ENCODE data around the gene PAM16. TPM values are rescaled to one million over a fixed set of nuclear protein-coding genes. Genes with fewer than 3 reads are reported as not detected.

Gene PAM16
- total RNA-seq, 1 experiment from 2014 or later: 104 TPM

DNA sequence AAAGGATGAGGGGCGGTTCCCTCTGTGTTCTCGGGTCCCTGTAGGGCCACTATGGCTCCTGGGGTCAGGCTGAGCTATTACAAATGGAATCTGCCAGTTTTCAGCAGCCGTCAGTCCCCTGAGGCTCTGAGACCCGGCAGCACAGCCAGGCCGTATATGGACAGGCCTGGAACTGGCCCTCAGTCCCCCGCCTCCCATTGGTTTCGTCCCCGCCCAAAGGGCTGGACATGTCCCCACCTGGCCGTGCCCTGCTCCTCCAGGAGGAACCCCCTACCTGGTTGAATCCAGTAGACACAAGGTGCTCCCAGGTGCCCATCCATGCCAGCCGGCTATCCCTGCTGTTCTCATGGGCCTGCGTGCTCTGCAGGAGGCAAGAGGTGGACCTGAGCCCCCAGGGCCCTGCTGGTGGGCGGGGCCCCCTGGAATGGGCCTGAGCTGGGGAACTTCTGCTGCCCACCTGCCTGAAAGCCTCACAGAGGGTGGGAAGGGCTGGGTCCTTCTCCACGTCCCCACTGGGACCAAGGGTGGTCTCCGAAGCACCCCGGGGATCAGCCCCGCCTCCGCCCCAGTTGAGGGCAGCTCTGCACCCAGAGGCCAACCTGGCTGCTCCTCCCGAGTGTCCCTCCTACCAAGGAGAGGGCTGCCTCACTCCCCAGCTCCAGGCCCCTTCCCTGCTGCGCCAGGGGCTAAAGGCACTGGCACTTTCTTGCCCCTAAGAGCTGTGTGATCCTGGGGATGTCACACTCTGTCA, 37.3 kb upstream of the PAM16 start:
- intact Hi-C loops (cut with micrococcal nuclease; ENCODE audit: unreplicated experiment): no loop called here
- POLR2A ChIA-PET: interaction anchor here (0.5 kb wide), 1 partner anchor 20 kb away, joined by 9 read pairs; no protein-coding TSS in a partner anchor

DNA sequence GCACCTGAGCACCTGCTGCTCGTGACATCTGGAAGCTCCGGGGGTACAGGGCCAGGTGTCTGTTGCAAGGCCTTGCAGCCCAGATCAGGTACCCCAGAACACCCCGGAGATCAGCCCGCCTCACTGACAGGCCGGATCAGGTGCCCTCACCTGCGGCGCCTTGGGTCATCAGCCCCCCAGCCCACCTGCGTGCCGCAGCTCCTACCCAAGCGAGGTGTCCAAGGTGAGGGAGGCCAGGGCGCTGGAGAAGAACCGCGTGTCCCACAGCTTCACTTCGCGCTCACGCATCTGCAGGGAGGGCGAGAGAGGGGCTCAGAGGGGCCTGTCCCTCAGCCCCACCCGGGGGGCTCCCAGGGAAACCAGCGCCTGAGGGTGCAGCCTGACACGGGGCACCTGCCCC, 36.7 kb upstream of the PAM16 start:
- DNase-seq (ENCODE audit: low read depth, low spot score): no peak
- TF ChIP-seq SIN3A (IDR thresholded peaks at IDR 0.05; ENCODE audit: borderline replicate concordance, insufficient read depth, low read depth, low read length) (no peak), CTCF (IDR thresholded peaks at IDR 0.05) (no peak), TCF7L2 (IDR thresholded peaks at IDR 0.05; ENCODE audit: low read depth, low read length) (no peak), POLR2AphosphoS5 (IDR thresholded peaks at IDR 0.05; ENCODE audit: low read depth, low read length) (no peak)
- TF ChIP-seq, protein P1, sequence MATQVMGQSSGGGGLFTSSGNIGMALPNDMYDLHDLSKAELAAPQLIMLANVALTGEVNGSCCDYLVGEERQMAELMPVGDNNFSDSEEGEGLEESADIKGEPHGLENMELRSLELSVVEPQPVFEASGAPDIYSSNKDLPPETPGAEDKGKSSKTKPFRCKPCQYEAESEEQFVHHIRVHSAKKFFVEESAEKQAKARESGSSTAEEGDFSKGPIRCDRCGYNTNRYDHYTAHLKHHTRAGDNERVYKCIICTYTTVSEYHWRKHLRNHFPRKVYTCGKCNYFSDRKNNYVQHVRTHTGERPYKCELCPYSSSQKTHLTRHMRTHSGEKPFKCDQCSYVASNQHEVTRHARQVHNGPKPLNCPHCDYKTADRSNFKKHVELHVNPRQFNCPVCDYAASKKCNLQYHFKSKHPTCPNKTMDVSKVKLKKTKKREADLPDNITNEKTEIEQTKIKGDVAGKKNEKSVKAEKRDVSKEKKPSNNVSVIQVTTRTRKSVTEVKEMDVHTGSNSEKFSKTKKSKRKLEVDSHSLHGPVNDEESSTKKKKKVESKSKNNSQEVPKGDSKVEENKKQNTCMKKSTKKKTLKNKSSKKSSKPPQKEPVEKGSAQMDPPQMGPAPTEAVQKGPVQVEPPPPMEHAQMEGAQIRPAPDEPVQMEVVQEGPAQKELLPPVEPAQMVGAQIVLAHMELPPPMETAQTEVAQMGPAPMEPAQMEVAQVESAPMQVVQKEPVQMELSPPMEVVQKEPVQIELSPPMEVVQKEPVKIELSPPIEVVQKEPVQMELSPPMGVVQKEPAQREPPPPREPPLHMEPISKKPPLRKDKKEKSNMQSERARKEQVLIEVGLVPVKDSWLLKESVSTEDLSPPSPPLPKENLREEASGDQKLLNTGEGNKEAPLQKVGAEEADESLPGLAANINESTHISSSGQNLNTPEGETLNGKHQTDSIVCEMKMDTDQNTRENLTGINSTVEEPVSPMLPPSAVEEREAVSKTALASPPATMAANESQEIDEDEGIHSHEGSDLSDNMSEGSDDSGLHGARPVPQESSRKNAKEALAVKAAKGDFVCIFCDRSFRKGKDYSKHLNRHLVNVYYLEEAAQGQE (IDR thresholded peaks at IDR 0.05; ENCODE audit: insufficient read depth in 1 of 2, low read depth in 2 of 2, low read length in 1 of 2): no peak
- POLR2A ChIA-PET: no interaction called here
- intact Hi-C loops (cut with micrococcal nuclease; ENCODE audit: unreplicated experiment): no loop called here
- no TSS peak for BruUV-seq (replicated peaks)
- ATAC-seq: no peak
- H3K27ac ChIP-seq (ENCODE audit: low read length): no peak overlapping the region
- H3K4me1 ChIP-seq (ENCODE audit: control insufficient read depth, insufficient read depth, low read length): peaks cover 31% of the 10 kb centered on the region
- no peak overlapping the region for H3K4me3 ChIP-seq (ENCODE audit: low read depth in 2 of 2, low read length in 2 of 2)
- in situ Hi-C loops (cut with HindIII; ENCODE audit: low pct_unique_long_range_greater_than_20kb, low sequenced_read_pairs): no loop called here
- no peaks in the 10 kb centered on the region for H3K27me3 ChIP-seq (ENCODE audit: control insufficient read depth, insufficient read depth, low read length)
- H3K36me3 ChIP-seq (ENCODE audit: control insufficient read depth, insufficient read depth, low read length): no peaks in the 10 kb centered on the region
- no peaks in the 10 kb centered on the region for H3K9me3 ChIP-seq (ENCODE audit: control insufficient read depth, insufficient read depth, low read depth, low read length)
- CTCF ChIA-PET: no interaction called here

More for the DNA sequence above, 37.3 kb upstream of the PAM16 start:
- TF ChIP-seq SIN3A (IDR thresholded peaks at IDR 0.05; ENCODE audit: borderline replicate concordance, insufficient read depth, low read depth, low read length): no peak
- TF ChIP-seq, protein P1 (IDR thresholded peaks at IDR 0.05; ENCODE audit: insufficient read depth in 1 of 2, low read depth in 2 of 2, low read length in 1 of 2): no peak
- no peak for TF ChIP-seq CTCF (IDR thresholded peaks at IDR 0.05)
- H3K9me3 ChIP-seq (ENCODE audit: control insufficient read depth, insufficient read depth, low read depth, low read length): no peaks in the 10 kb centered on the region
- H3K4me3 ChIP-seq (ENCODE audit: low read depth in 2 of 2, low read length in 2 of 2): no peak overlapping the region
- ATAC-seq (no peak), DNase-seq (ENCODE audit: low read depth, low spot score) (no peak)
- H3K36me3 ChIP-seq (ENCODE audit: control insufficient read depth, insufficient read depth, low read length): no peaks in the 10 kb centered on the region
- peaks cover 38% of the 10 kb centered on the region for H3K4me1 ChIP-seq (ENCODE audit: control insufficient read depth, insufficient read depth, low read length)
- in situ Hi-C loops (cut with HindIII; ENCODE audit: low pct_unique_long_range_greater_than_20kb, low sequenced_read_pairs): no loop called here
- H3K27ac ChIP-seq (ENCODE audit: low read length): no peak overlapping the region
- BruUV-seq (replicated peaks): no TSS peak
- H3K27me3 ChIP-seq (ENCODE audit: control insufficient read depth, insufficient read depth, low read length): no peaks in the 10 kb centered on the region
- CTCF ChIA-PET: interaction anchor here (0.7 kb wide), 1 partner anchor 295 kb away, joined by 3 read pairs; no protein-coding TSS in a partner anchor

All from Panc1 (cell line).